HepG2 (cell line): Measurements from ENCODE around the gene CST3. TPM values are rescaled to one million over a fixed set of nuclear protein-coding genes. Genes with fewer than 3 reads are reported as not detected.

Experiments
- ATAC-seq: fragments of 200-7000 bp; cut with Tn5 transposase; 3 replicates; pipeline ENCODE4 v1.9.1; 2020; ENCODE audit warnings: mild to moderate bottlenecking, moderate library complexity
- BruUV-seq: library from RNA; stranded (reverse); fragments of 400-500 nt; replicated peaks from 2 replicates; lab custom pipeline; 2021; lab: Mats Ljungman, UMichigan
- CTCF ChIA-PET: fragments of 300-600 bp; formaldehyde crosslinking; extraction: SDS; loops from one replicate; lab custom pipeline; 2021; ENCODE audit warnings: low total read pairs, inconsistent platforms, low intra/inter-chr PET ratio; lab: Yijun Ruan, JAX
- POLR2A ChIA-PET: fragments of 350-600 bp; sonication (Branson Sonifier 250); formaldehyde crosslinking; loops from one replicate; lab custom pipeline; 2020; ENCODE audit warnings: antibody characterized with exemption, inconsistent platforms; lab: Yijun Ruan, JAX
- DNase-seq: peaks from one replicate; pipeline ENCODE4 v3.0.0-alpha.2; 2015; ENCODE audit warnings: low spot score
- FAIRE-seq: peaks from 3 replicates; lab custom pipeline; 2011; peaks lifted over from hg19 to GRCh38; lab: Jason Lieb, UNC
- H2AFZ ChIP-seq: one replicate; pipeline ENCODE4 v1.6.1; 2011; ENCODE audit warnings: low read length, inconsistent platforms
- H3K27ac ChIP-seq: fragments of 300-600 bp; 3 replicates; pipeline ENCODE4 v1.8.0; 2011; ENCODE audit warnings: mixed run types, mild to moderate bottlenecking, mixed read lengths, low read length, inconsistent platforms; ENCODE audit not compliant: insufficient read depth; ENCODE audit errors: extremely low read length
- H3K27me3 ChIP-seq, 2 experiments: fragments of 200-600 bp in 1 of 2; 2 replicates in 1 of 2; 3 replicates in 1 of 2; pipeline versions ENCODE4 v1.6.0 to v1.8.0; 2011; ENCODE audit warnings: low read length in 2 of 2, mild to moderate bottlenecking in 2 of 2, moderate library complexity in 2 of 2, inconsistent platforms in 1 of 2; ENCODE audit not compliant: insufficient read depth in 2 of 2, control insufficient read depth in 1 of 2
- H3K36me3 ChIP-seq, 2 experiments: fragments of 200-600 bp in 1 of 2; replicated peaks in 1 of 2; 2 replicates in 1 of 2; 3 replicates in 1 of 2; pipeline versions ENCODE4 v1.5.1 to v1.8.0; 2011; ENCODE audit warnings: low read length in 2 of 2, inconsistent platforms in 1 of 2; ENCODE audit not compliant: insufficient read depth in 2 of 2, control insufficient read depth in 1 of 2
- H3K4me1 ChIP-seq: 2 replicates; pipeline ENCODE4 v1.5.1; 2012; ENCODE audit warnings: low read length, inconsistent platforms; ENCODE audit not compliant: insufficient read depth
- H3K4me2 ChIP-seq: 2 replicates; pipeline ENCODE4 v1.6.0; 2011; ENCODE audit warnings: low read depth, low read length, inconsistent platforms
- H3K4me3 ChIP-seq, 3 experiments: fragments of 200-600 bp in 1 of 3; sonication (generic), shearing (Covaris generic) in 1 of 3; replicated peaks in 1 of 3; 2 replicates each; pipeline ENCODE4 v1.5.1; 2011 to 2016; ENCODE audit warnings: low read length in 3 of 3, inconsistent platforms in 2 of 3, low read depth in 2 of 3, mild to moderate bottlenecking in 2 of 3, control low read depth in 1 of 3, mixed read lengths in 1 of 3; ENCODE audit not compliant: insufficient read depth in 1 of 3
- H3K79me2 ChIP-seq: one replicate; pipeline ENCODE4 v1.6.1; 2011; ENCODE audit warnings: low read length, inconsistent platforms; ENCODE audit not compliant: insufficient read depth
- H3K9ac ChIP-seq: 2 replicates; pipeline ENCODE4 v1.6.0; 2011; ENCODE audit warnings: mild to moderate bottlenecking, low read depth, low read length, inconsistent platforms; ENCODE audit not compliant: insufficient read depth
- H3K9me3 ChIP-seq: 2 replicates; pipeline ENCODE4 v1.5.1; 2012; ENCODE audit warnings: mild to moderate bottlenecking, low read length
- H4K20me1 ChIP-seq: 2 replicates; pipeline ENCODE4 v1.6.0; 2011; ENCODE audit warnings: inconsistent platforms, mild to moderate bottlenecking, low read length, moderate library complexity; ENCODE audit not compliant: insufficient read depth
- AGO1 ChIP-seq: fragments of 200-400 bp; formaldehyde crosslinking; IDR thresholded peaks from 2 replicates; pipeline ENCODE4 v1.6.1; 2017; ENCODE audit warnings: mild to moderate bottlenecking, low read depth, low read length, moderate library complexity; ENCODE audit not compliant: poor library complexity, severe bottlenecking
- ELF4 ChIP-seq: sonication (generic); formaldehyde crosslinking; IDR thresholded peaks from 2 replicates; pipeline ENCODE4 v1.5.0; 2020; ENCODE audit warnings: missing genetic modification reagents, mild to moderate bottlenecking, moderate library complexity, borderline replicate concordance
- HIC2 ChIP-seq: sonication (generic); formaldehyde crosslinking; IDR thresholded peaks from 2 replicates; pipeline ENCODE4 v1.9.0; 2022; ENCODE audit warnings: low read depth, missing genetic modification reagents
- HOXD1 ChIP-seq: sonication (generic); formaldehyde crosslinking; IDR thresholded peaks from 2 replicates; pipeline ENCODE4 v1.5.0; 2020; ENCODE audit warnings: missing genetic modification reagents
- ISL2 ChIP-seq: sonication (generic); formaldehyde crosslinking; IDR thresholded peaks from 2 replicates; pipeline ENCODE4 v1.5.0; 2020; ENCODE audit warnings: missing genetic modification reagents
- KMT2A ChIP-seq: sonication (generic); formaldehyde crosslinking; IDR thresholded peaks from 2 replicates; pipeline ENCODE4 v1.4.0; 2020; ENCODE audit warnings: missing genetic modification reagents
- PHF8 ChIP-seq: sonication (generic); formaldehyde crosslinking; IDR thresholded peaks from 2 replicates; pipeline ENCODE4 v1.5.0; 2020; ENCODE audit warnings: missing genetic modification reagents
- PITX1 ChIP-seq: sonication (generic); formaldehyde crosslinking; IDR thresholded peaks from 2 replicates; pipeline ENCODE4 v1.5.1; 2020; ENCODE audit warnings: mild to moderate bottlenecking, missing genetic modification reagents
- SMARCE1 ChIP-seq: fragments of 450-650 bp; IDR thresholded peaks from 2 replicates; pipeline ENCODE4 v1.6.1; 2017; ENCODE audit warnings: borderline replicate concordance
- SNRNP70 ChIP-seq: fragments of 200-400 bp; formaldehyde crosslinking; IDR thresholded peaks from 2 replicates; pipeline ENCODE4 v1.6.1; 2017; ENCODE audit warnings: mild to moderate bottlenecking, low read depth, low read length, moderate library complexity
- U2AF2 ChIP-seq: fragments of 200-400 bp; formaldehyde crosslinking; IDR thresholded peaks from 2 replicates; pipeline ENCODE4 v1.6.1; 2017; ENCODE audit warnings: low read depth, mild to moderate bottlenecking, low read length
- ZNF101 ChIP-seq: sonication (generic); formaldehyde crosslinking; IDR thresholded peaks from 2 replicates; pipeline ENCODE4 v1.4.0; 2020; ENCODE audit warnings: mild to moderate bottlenecking, low read depth, missing genetic modification reagents, borderline replicate concordance
- ZNF280B ChIP-seq: sonication (generic); formaldehyde crosslinking; IDR thresholded peaks from 2 replicates; pipeline ENCODE4 v1.5.0; 2020; ENCODE audit warnings: missing genetic modification reagents, mild to moderate bottlenecking, borderline replicate concordance
- ZNF432 ChIP-seq: sonication (generic); formaldehyde crosslinking; IDR thresholded peaks from 2 replicates; pipeline ENCODE4 v1.5.0; 2020; ENCODE audit warnings: missing genetic modification reagents, mild to moderate bottlenecking, borderline replicate concordance
- ZNF496 ChIP-seq: sonication (generic); formaldehyde crosslinking; IDR thresholded peaks from 2 replicates; pipeline ENCODE4 v1.8.1; 2023; ENCODE audit warnings: mild to moderate bottlenecking, moderate library complexity, missing genetic modification reagents; ENCODE audit not compliant: insufficient replicate concordance
- ZNF512 ChIP-seq: sonication (generic); formaldehyde crosslinking; IDR thresholded peaks from 2 replicates; pipeline ENCODE4 v1.4.0; 2020; ENCODE audit warnings: mild to moderate bottlenecking, missing genetic modification reagents
- ZNF543 ChIP-seq: sonication (generic); formaldehyde crosslinking; IDR thresholded peaks from 2 replicates; pipeline ENCODE4 v1.4.0; 2020; ENCODE audit warnings: mild to moderate bottlenecking, missing genetic modification reagents
- ZNF589 ChIP-seq: sonication (generic); formaldehyde crosslinking; conservative IDR thresholded peaks from 2 replicates; pipeline ENCODE4 v1.8.0; 2022; ENCODE audit warnings: mild to moderate bottlenecking, moderate library complexity, missing genetic modification reagents
- ZNF781 ChIP-seq: sonication (generic); formaldehyde crosslinking; IDR thresholded peaks from 2 replicates; pipeline ENCODE4 v1.5.1; 2020; ENCODE audit warnings: borderline replicate concordance, mild to moderate bottlenecking, missing genetic modification reagents; ENCODE audit errors: not compliant biosample characterization
- WGBS: methylation state at CpG from one replicate; pipeline ENCODE4 v1.1.6; 2017; ENCODE audit warnings: low lambda C conversion rate; 5-methylcytosine and 5-hydroxymethylcytosine counted together
- in situ Hi-C: cut with HindIII; loops from 2 replicates; pipeline ENCODE4 v1.10.0; 2017; ENCODE audit warnings: low pct_unique_long_range_greater_than_20kb; ENCODE audit not compliant: extremely low pct_ligation_motif_present
- intact Hi-C: fragments of 100-400 bp; cut with micrococcal nuclease; formaldehyde crosslinking; loops from one replicate; pipeline ENCODE4 v1.10.0; 2022; ENCODE audit not compliant: unreplicated experiment
- polyA plus RNA-seq, 8 experiments: library from polyadenylated mRNA; depleted of rRNA in 3 of 8; stranded (reverse) in 7 of 8; unstranded in 1 of 8; fragments of >200 nt; fragmentation: Illumina TruSeq in 4 of 8; extraction: Trizol in 4 of 8; gene quantifications; 2 replicates each; pipeline versions ENCODE4 v1.2.1 to v1.2.3, GENCODE V29; 2011 to 2016; ENCODE audit warnings: low read depth in 4 of 8, missing spikeins in 1 of 8, mixed read lengths in 1 of 8; ENCODE audit not compliant: insufficient read depth in 1 of 8
- total RNA-seq, 5 experiments: library from RNA; depleted of rRNA; stranded (reverse); fragments of >200 nt; fragmentation: Illumina TruSeq; extraction: Trizol; gene quantifications; 2 replicates each; pipeline ENCODE4 v1.2.3, GENCODE V29; 2016; ENCODE audit warnings: low read depth in 1 of 5
- TF ChIP-seq, protein P1 (sequence below): sonication (generic); formaldehyde crosslinking; IDR thresholded peaks from 2 replicates; pipeline ENCODE4 v1.5.0; 2020; ENCODE audit warnings: missing genetic modification reagents

Gene CST3
- total and polyA plus RNA-seq, 2 of the 13 experiments (the other 11 are each of a cell fraction or from before 2014, with no cell fraction given): 690 to 1,005 TPM

DNA sequence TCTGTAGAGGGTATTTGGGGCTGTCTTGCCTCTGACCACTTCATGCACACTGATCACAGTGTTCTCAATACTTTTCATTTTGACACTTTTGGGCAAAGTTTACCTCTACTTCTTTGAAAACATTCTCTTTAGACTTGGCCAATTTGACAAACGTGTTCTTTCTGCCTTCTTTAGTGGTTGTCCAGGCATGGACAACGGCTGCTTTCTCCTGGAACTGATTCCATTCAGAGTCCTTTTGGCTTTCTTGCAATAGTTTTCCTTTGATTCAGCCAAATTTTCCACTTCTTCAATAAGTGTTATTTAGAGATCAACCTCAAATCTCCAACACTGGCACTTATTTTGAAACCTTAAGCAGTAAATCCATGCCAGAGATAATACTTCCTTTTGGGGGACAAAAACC is 25.4 kb downstream of the CST3 start:
- BruUV-seq: no TSS peak
- DNase-seq (no peak), FAIRE-seq (no peak), ATAC-seq (no peak)
- H3K4me2 ChIP-seq: no peak overlapping the region
- no peaks in the 10 kb centered on the region for H3K79me2 ChIP-seq
- no peaks in the 10 kb centered on the region for H4K20me1 ChIP-seq
- H3K9me3 ChIP-seq: no peaks in the 10 kb centered on the region
- H3K9ac ChIP-seq: no peak overlapping the region
- peaks cover 24% of the 10 kb centered on the region for H3K4me1 ChIP-seq
- intact Hi-C loops: no loop called here
- ChIA-PET POLR2A (interaction anchor here (1.2 to 1.6 kb wide), 2 partner anchors 49 to 262 kb away, joined by 4 read pairs; partner anchors contain the start of gene NXT1), CTCF (no interaction called here)
- in situ Hi-C loops: no loop called here
- no peaks in the 10 kb centered on the region for H3K36me3 ChIP-seq
- no peak for TF ChIP-seq U2AF2
- no peak for TF ChIP-seq AGO1
- TF ChIP-seq HIC2 (CRISPR knock-in tag): no peak
- TF ChIP-seq, protein P1, sequence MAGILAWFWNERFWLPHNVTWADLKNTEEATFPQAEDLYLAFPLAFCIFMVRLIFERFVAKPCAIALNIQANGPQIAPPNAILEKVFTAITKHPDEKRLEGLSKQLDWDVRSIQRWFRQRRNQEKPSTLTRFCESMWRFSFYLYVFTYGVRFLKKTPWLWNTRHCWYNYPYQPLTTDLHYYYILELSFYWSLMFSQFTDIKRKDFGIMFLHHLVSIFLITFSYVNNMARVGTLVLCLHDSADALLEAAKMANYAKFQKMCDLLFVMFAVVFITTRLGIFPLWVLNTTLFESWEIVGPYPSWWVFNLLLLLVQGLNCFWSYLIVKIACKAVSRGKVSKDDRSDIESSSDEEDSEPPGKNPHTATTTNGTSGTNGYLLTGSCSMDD (CRISPR knock-in tag): no peak
- TF ChIP-seq HOXD1: no peak
- TF ChIP-seq ZNF496: no peak
- TF ChIP-seq ZNF432: no peak
- TF ChIP-seq KMT2A (CRISPR knock-in tag): no peak
- no peak for TF ChIP-seq SMARCE1
- TF ChIP-seq ZNF543 (CRISPR knock-in tag): no peak
- TF ChIP-seq ZNF280B (CRISPR knock-in tag): no peak
- no peak for TF ChIP-seq ZNF101 (CRISPR knock-in tag)
- TF ChIP-seq PITX1 (CRISPR knock-in tag): no peak
- TF ChIP-seq ZNF512 (CRISPR knock-in tag): no peak
- no peak for TF ChIP-seq PHF8 (CRISPR knock-in tag)
- no peak for TF ChIP-seq ZNF781
- TF ChIP-seq ELF4: no peak
- TF ChIP-seq SNRNP70: no peak
- no peak for TF ChIP-seq ISL2
- TF ChIP-seq ZNF589 (CRISPR knock-in tag): no peak
- no peak overlapping the region for H3K4me3 ChIP-seq
- H3K27ac ChIP-seq: no peak overlapping the region
- peaks cover 0 to 4% of the 10 kb centered on the region in 2 experiments; a peak in 2 of 5 replicates for H3K27me3 ChIP-seq
- 2% methylated on average over 2 of the region's 2 CpGs for WGBS
- no peak overlapping the region for H2AFZ ChIP-seq
